Measurements from ENCODE around the gene EYA2. TPM values are rescaled to one million over a fixed set of nuclear protein-coding genes. Genes with fewer than 3 reads are reported as not detected.

EYA2 gene, protein sequence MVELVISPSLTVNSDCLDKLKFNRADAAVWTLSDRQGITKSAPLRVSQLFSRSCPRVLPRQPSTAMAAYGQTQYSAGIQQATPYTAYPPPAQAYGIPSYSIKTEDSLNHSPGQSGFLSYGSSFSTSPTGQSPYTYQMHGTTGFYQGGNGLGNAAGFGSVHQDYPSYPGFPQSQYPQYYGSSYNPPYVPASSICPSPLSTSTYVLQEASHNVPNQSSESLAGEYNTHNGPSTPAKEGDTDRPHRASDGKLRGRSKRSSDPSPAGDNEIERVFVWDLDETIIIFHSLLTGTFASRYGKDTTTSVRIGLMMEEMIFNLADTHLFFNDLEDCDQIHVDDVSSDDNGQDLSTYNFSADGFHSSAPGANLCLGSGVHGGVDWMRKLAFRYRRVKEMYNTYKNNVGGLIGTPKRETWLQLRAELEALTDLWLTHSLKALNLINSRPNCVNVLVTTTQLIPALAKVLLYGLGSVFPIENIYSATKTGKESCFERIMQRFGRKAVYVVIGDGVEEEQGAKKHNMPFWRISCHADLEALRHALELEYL
- 10 to 100 TPM; 30.0 to 31.0 TPM for total RNA-seq

- Histone ChIP-seq H3K27ac (peak within 1 kb of the TSS; percentile 91 to 93), H3K27me3 (replicated peaks; ENCODE audit: insufficient read depth) (no peaks in the 10 kb centered on the region), H3K9me3 (no peaks in the 10 kb centered on the region), H3K36me3 (no peaks in the 10 kb centered on the region), H3K4me3 (peak within 1 kb of the TSS; percentile 77 to 83), H3K4me1 (replicated peaks) (no peaks in the 10 kb centered on the region)
- TF ChIP-seq POLR2AphosphoS5 (IDR thresholded peaks at IDR 0.05) = no peak
- TF ChIP-seq, protein P1, sequence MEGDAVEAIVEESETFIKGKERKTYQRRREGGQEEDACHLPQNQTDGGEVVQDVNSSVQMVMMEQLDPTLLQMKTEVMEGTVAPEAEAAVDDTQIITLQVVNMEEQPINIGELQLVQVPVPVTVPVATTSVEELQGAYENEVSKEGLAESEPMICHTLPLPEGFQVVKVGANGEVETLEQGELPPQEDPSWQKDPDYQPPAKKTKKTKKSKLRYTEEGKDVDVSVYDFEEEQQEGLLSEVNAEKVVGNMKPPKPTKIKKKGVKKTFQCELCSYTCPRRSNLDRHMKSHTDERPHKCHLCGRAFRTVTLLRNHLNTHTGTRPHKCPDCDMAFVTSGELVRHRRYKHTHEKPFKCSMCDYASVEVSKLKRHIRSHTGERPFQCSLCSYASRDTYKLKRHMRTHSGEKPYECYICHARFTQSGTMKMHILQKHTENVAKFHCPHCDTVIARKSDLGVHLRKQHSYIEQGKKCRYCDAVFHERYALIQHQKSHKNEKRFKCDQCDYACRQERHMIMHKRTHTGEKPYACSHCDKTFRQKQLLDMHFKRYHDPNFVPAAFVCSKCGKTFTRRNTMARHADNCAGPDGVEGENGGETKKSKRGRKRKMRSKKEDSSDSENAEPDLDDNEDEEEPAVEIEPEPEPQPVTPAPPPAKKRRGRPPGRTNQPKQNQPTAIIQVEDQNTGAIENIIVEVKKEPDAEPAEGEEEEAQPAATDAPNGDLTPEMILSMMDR (IDR thresholded peaks at IDR 0.05) = peak in 1 of 4 experiments; percentile 5
- no peak for TF ChIP-seq POLR2A (IDR thresholded peaks at IDR 0.05)
- DNase-seq (ENCODE audit: low spot score) = peak; percentile 43
- intact Hi-C loops (cut with DNase I) = loop anchor here (10.0 kb wide), 1 partner anchor 230 kb away; no protein-coding TSS in a partner anchor
- WGBS = 3% methylated on average over 18 of the region's 52 CpGs
Observed at GRCh38 chr20:46894579-46894958, at the start of gene EYA2. EYA2 (plus strand) TSS chr20:46894843; CDS start chr20:46990011, 95,168 bp downstream.

GRCh38 chr20:46844965-46845364, 49.7 kb upstream of the EYA2 start:
- intact Hi-C loops (cut with DNase I) = no loop called here
- 89% methylated on average over 9 of the region's 9 CpGs for WGBS
- Histone ChIP-seq H3K27me3 (replicated peaks; ENCODE audit: insufficient read depth) (no peaks in the 10 kb centered on the region), H3K4me3 (no peak overlapping the region), H3K27ac (no peak overlapping the region), H3K36me3 (no peaks in the 10 kb centered on the region), H3K9me3 (no peaks in the 10 kb centered on the region), H3K4me1 (replicated peaks) (no peaks in the 10 kb centered on the region)
- DNase-seq (ENCODE audit: low spot score) = no peak
- TF ChIP-seq POLR2AphosphoS5 (IDR thresholded peaks at IDR 0.05) (no peak), POLR2A (IDR thresholded peaks at IDR 0.05) (no peak)
- TF ChIP-seq, protein P1 (IDR thresholded peaks at IDR 0.05) = no peak

GRCh38 chr20:46849269-46849668, 45.4 kb upstream of the EYA2 start:
- DNase-seq (ENCODE audit: low spot score) = no peak
- no peak overlapping the region for H3K27ac ChIP-seq
- H3K27me3 ChIP-seq (replicated peaks; ENCODE audit: insufficient read depth) = no peaks in the 10 kb centered on the region
- no peak overlapping the region for H3K4me3 ChIP-seq
- no peaks in the 10 kb centered on the region for H3K36me3 ChIP-seq
- H3K4me1 ChIP-seq (replicated peaks) = no peaks in the 10 kb centered on the region
- no peak for TF ChIP-seq POLR2AphosphoS5 (IDR thresholded peaks at IDR 0.05)
- no peak for TF ChIP-seq POLR2A (IDR thresholded peaks at IDR 0.05)
- TF ChIP-seq, protein P1 (IDR thresholded peaks at IDR 0.05) = no peak
- intact Hi-C loops (cut with DNase I) = no loop called here
- WGBS = 84% methylated on average over 4 of the region's 4 CpGs
- no peaks in the 10 kb centered on the region for H3K9me3 ChIP-seq

DNA sequence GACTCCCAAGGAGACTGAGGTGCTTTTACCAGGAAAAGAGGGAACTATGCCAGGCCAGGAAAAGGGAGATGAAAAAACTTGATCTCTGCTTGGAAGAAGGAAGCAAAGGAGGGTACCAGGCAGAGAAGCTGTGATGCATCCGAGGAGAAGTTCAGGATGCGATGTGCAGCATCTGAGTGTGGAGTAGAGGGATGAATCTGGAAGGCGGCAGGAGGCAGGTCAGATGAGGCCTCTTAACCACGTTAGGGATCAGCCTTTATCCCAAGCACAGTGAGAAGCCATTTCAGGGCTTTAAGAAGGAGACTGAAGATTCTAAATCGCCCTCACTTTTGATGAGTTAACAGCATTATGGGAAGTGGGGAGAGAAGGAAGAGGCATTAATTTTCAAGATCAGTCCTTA, 44.9 kb upstream of the EYA2 start:
- no peak overlapping the region for H3K27ac ChIP-seq
- H3K9me3 ChIP-seq = no peaks in the 10 kb centered on the region
- H3K36me3 ChIP-seq = no peaks in the 10 kb centered on the region
- intact Hi-C loops (cut with DNase I) = no loop called here
- no peak overlapping the region for H3K4me3 ChIP-seq
- no peaks in the 10 kb centered on the region for H3K27me3 ChIP-seq (replicated peaks; ENCODE audit: insufficient read depth)
- H3K4me1 ChIP-seq (replicated peaks) = no peaks in the 10 kb centered on the region
- TF ChIP-seq POLR2A (IDR thresholded peaks at IDR 0.05) (no peak), POLR2AphosphoS5 (IDR thresholded peaks at IDR 0.05) (no peak)
- TF ChIP-seq, protein P1 (IDR thresholded peaks at IDR 0.05) = no peak
- WGBS = 82% methylated on average over 5 of the region's 5 CpGs
- no peak for DNase-seq (ENCODE audit: low spot score)

All from prostate gland (tissue), 2 donors.